Measurements from ENCODE around the gene PPY.
"Not testable (repeated sequence)": the region's sequence is repeated elsewhere in the genome, so short reads cannot be mapped to it uniquely, and the experiment has no call there.

PPY gene

DNA sequence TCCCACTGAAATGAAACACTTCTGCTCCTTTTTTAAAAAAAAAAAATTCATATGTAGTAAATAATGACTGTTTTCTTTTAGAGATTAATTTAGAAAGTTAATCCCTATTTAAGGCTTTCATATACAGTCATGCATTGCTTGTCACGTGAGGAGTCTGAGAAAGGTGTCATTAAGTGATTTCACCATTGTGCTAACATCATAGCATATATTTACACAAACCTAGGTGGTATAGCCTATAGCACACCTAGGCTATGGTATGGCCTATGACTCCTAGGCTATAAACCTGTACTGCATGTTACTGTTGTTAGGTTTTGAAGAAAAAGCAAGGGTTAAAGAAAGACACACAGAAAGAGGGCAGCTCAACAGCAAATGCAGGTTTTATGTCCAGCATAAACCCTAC is 13.7 kb downstream of the PPY start:
- Histone ChIP-seq H3K27ac (ENCODE audit: low read depth, low read length) (no peak overlapping the region), H3K4me3 (ENCODE audit: low read length) (no peak overlapping the region), H3K36me3 (ENCODE audit: insufficient read depth, low read length) (no peaks in the 10 kb centered on the region), H3K27me3 (ENCODE audit: insufficient read depth, low read length) (peaks cover 40% of the 10 kb centered on the region), H3K9ac (ENCODE audit: low read depth, low read length) (no peak overlapping the region), H3K4me1 (ENCODE audit: insufficient read depth, low read length) (0 out of 2 replicates have a peak, but pooled peaks cover 3% of the 10 kb centered on the region), H3K9me3 (ENCODE audit: insufficient read depth, low read depth, low read length) (no peaks in the 10 kb centered on the region)
- WGBS = no CpG with 5 or more reads among the region's 1 CpG

DNA sequence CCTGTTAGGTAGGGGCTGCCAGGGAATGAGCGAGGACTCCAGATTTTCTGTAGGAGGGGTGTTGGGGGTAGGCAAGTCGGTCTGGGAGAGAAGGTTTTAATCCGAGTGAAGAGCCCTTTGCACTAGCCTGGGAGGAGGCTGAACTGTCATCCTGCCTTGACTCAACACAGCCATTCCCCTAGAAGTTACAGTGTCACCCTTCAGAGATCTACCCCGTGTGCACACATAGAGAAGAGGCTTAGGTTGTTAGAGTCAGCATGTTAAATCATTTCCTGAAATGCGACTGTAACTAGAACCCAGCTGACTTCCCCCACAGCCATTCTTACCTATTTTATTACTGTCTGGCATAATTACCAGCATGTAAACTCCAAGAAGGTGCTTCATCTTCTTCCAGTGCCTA is 14.3 kb downstream of the PPY start:
- 44% methylated on average over 3 of the region's 5 CpGs for WGBS
- peak overlapping the region; percentile 30 for H3K4me3 ChIP-seq (ENCODE audit: low read length)
- not testable (repeated sequence) for H3K9me3 ChIP-seq (ENCODE audit: insufficient read depth, low read depth, low read length); H3K36me3 ChIP-seq (ENCODE audit: insufficient read depth, low read length); H3K27ac ChIP-seq (ENCODE audit: low read depth, low read length); H3K9ac ChIP-seq (ENCODE audit: low read depth, low read length); H3K4me1 ChIP-seq (ENCODE audit: insufficient read depth, low read length)
- H3K27me3 ChIP-seq (ENCODE audit: insufficient read depth, low read length) = peaks cover 40% of the 10 kb centered on the region

DNA sequence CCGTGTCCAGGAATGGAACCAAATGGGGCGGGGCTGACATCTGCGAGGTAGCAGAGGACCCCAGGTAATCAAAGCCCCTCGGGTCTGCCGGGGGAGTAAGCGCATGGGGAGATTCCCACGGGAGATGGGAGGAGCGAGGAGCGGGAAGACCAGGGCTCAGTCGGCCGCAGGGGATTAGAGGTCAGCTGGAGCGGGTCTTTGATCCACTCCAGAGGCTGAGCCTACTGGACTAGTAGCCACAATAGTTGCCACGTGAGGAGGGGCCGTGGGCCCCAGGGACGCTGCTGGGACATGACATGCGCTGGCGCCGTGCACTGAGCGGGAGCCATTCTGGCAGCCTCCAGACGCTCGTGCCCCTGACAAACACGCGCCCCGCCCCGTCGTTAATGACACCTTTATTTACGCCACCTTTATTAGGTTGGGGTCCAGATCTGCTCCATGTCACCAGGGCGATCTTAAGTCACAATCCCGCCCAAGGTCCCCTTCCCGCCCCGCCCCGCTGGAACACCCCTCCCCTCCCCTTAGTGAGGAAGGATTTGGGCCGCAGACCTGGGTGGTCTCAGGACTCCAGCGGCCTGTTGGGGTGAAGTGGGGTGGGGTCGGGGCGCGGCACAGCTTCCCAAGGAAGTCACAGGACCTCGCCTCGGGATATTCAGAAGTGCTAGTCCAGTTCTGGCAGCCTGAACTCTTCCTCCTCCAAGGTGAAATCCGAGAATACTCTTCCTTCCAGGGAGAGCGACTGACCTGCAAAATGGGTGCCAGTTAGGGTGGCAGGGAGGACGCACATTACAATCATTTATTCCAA is 15.0 kb downstream of the PPY start:
- H3K27me3 ChIP-seq (ENCODE audit: insufficient read depth, low read length) = peaks cover 40% of the 10 kb centered on the region
- peak overlapping the region; percentile 40 for H3K4me3 ChIP-seq (ENCODE audit: low read length)
- H3K4me1 ChIP-seq (ENCODE audit: insufficient read depth, low read length) = 0 out of 2 replicates have a peak, but pooled peaks cover 3% of the 10 kb centered on the region
- H3K36me3 ChIP-seq (ENCODE audit: insufficient read depth, low read length) = no peaks in the 10 kb centered on the region
- H3K27ac ChIP-seq (ENCODE audit: low read depth, low read length) = no peak overlapping the region
- no peak overlapping the region for H3K9ac ChIP-seq (ENCODE audit: low read depth, low read length)
- WGBS = 5% methylated on average over 37 of the region's 42 CpGs
- H3K9me3 ChIP-seq (ENCODE audit: insufficient read depth, low read depth, low read length) = no peaks in the 10 kb centered on the region

DNA sequence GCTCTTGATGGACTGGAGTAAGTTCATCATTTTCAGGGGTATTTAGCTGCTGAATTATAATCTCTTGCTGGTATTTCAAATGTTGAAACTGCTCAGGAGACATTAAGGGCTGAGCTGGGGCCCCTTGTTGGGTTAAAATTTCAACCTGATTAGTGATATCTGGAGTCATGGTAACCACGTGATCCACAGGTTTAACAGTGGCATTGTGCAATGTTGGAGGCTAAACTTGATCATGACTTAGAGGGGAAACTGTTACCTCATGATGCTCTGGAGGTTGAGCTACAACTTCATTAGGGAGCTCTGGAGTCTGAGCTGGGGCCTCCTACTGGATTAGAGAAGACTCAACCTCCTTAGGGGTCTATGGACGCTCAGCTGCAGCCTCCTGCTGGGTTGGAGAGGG is 17.7 kb downstream of the PPY start:
- H3K9me3 ChIP-seq (ENCODE audit: insufficient read depth, low read depth, low read length) = no peaks in the 10 kb centered on the region
- no peaks in the 10 kb centered on the region for H3K36me3 ChIP-seq (ENCODE audit: insufficient read depth, low read length)
- WGBS = 82% methylated on average over 2 of the region's 2 CpGs
- H3K27me3 ChIP-seq (ENCODE audit: insufficient read depth, low read length) = peaks cover 40% of the 10 kb centered on the region
- no peak overlapping the region for H3K27ac ChIP-seq (ENCODE audit: low read depth, low read length)
- H3K9ac ChIP-seq (ENCODE audit: low read depth, low read length) = no peak overlapping the region
- H3K4me3 ChIP-seq (ENCODE audit: low read length) = no peak overlapping the region
- H3K4me1 ChIP-seq (ENCODE audit: insufficient read depth, low read length) = 0 out of 2 replicates have a peak, but pooled peaks cover 3% of the 10 kb centered on the region

DNA sequence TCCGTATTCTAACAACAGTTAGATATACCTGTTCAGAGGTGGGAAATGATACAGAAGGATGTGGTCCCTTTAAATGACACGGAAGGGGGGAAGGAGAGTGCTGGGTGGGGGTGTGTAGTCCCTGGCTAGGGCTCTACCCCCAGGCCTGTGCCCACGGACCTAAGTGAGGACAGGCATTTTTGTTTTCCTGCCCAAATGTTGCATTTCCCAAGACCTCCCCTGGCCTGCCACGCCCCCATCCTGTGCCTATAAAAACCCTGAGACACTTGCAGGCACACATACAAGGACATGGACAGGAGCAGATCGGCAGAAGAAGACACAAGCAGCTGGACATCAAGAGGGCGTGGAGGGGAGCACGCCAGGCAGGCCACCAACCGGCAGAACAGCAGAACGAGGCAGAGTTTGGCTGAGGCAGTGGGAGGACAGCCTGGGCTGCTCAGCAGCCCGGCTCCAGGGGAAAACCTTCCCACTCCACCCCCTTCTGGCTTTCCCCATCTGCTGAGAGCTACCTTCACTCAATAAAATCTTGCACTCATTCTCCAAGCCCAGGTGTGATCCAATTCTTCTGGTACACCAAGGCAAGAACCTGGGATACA is 21.7 kb downstream of the PPY start:
- no peak overlapping the region for H3K9ac ChIP-seq (ENCODE audit: low read depth, low read length)
- H3K27ac ChIP-seq (ENCODE audit: low read depth, low read length) = no peak overlapping the region
- no peaks in the 10 kb centered on the region for H3K36me3 ChIP-seq (ENCODE audit: insufficient read depth, low read length)
- no peaks in the 10 kb centered on the region for H3K9me3 ChIP-seq (ENCODE audit: insufficient read depth, low read depth, low read length)
- 0 out of 2 replicates have a peak, but pooled peaks cover 5% of the 10 kb centered on the region for H3K4me1 ChIP-seq (ENCODE audit: insufficient read depth, low read length)
- H3K4me3 ChIP-seq (ENCODE audit: low read length) = no peak overlapping the region
- H3K27me3 ChIP-seq (ENCODE audit: insufficient read depth, low read length) = peaks cover 9% of the 10 kb centered on the region
- WGBS = 80% methylated on average over 10 of the region's 10 CpGs

DNA sequence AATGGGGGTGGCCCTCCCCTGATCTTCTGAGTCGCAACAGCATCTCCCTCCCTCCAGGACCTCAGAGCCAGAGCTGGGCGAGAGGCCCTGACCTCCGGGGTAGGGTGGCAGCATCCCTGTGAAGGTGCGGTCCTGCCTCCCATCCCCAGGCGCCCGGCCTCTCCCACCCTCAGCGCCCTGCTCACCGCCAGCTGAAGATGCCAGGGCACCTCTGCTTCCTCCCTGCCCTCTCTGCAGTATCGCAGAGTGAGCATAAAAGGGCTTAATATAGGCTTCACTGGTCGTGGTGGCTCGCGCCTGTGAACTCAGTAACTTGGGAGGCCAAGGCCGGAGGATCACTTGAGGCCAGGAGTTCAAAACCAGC is 24.3 kb downstream of the PPY start:
- 91% methylated on average over 13 of the region's 13 CpGs for WGBS

DNA sequence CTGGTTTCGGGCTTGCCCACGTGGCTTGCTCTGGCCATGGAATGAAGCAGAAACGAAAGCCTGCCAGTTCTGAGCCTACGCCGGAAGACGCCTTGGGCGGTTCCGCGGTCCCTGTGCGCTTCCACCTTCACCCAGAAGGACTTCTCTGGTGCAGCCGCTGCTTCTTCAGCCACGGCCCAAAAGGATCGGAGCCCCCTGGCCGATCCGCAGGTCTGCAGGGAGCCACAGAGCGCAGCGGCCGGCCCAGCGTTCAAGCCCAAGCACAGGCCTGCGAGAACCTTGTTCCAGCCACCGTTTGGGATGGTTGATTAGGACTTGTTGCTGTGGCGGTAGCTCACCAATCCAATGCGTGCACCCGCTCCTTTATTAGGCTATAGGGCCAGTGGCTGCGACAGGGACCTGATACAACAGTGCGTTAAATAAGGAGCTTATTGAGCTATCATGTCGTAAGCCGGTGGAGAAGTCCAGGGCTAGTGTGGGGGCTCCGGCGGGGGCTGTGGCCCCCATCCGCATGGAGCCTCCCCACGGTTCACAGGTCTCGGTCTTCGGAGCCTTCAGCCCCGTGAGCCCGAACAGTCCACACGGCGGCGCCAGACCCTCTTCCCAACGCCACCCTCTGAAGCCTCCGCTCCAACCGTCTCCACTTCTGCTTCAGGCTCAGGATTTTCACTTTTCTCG is 24.8 kb downstream of the PPY start:
- H3K9me3 ChIP-seq (ENCODE audit: insufficient read depth, low read depth, low read length) = no peaks in the 10 kb centered on the region
- H3K4me3 ChIP-seq (ENCODE audit: low read length) = peak overlapping the region; percentile 28
- H3K27me3 ChIP-seq (ENCODE audit: insufficient read depth, low read length) = peaks cover 3% of the 10 kb centered on the region; the same call in 1 of the 2 replicates
- 83% methylated on average over 43 of the region's 43 CpGs for WGBS
- no peak overlapping the region for H3K27ac ChIP-seq (ENCODE audit: low read depth, low read length)
- 0 out of 2 replicates have a peak, but pooled peaks cover 5% of the 10 kb centered on the region for H3K4me1 ChIP-seq (ENCODE audit: insufficient read depth, low read length)
- H3K36me3 ChIP-seq (ENCODE audit: insufficient read depth, low read length) = no peaks in the 10 kb centered on the region
- no peak overlapping the region for H3K9ac ChIP-seq (ENCODE audit: low read depth, low read length)

More for the DNA sequence above, 24.3 kb downstream of the PPY start:
- Histone ChIP-seq H3K9me3 (ENCODE audit: insufficient read depth, low read depth, low read length) (no peaks in the 10 kb centered on the region), H3K27me3 (ENCODE audit: insufficient read depth, low read length) (peaks cover 3% of the 10 kb centered on the region; the same call in 1 of the 2 replicates), H3K36me3 (ENCODE audit: insufficient read depth, low read length) (no peaks in the 10 kb centered on the region), H3K4me1 (ENCODE audit: insufficient read depth, low read length) (0 out of 2 replicates have a peak, but pooled peaks cover 5% of the 10 kb centered on the region), H3K4me3 (ENCODE audit: low read length) (peak overlapping the region; percentile 28; the same call in 1 of the 2 replicates), H3K27ac (ENCODE audit: low read depth, low read length) (no peak overlapping the region), H3K9ac (ENCODE audit: low read depth, low read length) (no peak overlapping the region)

DNA sequence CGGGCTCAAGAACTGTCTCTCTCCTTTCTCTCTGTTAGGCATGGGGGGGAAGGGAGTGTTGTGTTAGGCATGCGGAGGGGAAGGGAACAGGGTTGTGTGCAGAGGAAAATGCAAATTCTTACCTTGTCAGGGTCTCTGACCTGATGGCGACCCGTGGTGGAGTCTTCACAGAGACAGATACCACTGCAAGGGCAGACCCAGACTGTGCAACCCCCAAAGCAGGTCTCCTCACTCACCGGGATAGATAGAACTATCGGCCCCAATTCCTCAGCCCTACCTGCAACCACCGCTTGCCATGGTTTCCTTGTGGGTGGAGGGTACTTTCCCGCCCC is 25.3 kb downstream of the PPY start:
- Histone ChIP-seq H3K9me3 (ENCODE audit: insufficient read depth, low read depth, low read length) (no peaks in the 10 kb centered on the region), H3K9ac (ENCODE audit: low read depth, low read length) (no peak overlapping the region), H3K27me3 (ENCODE audit: insufficient read depth, low read length) (peaks cover 3% of the 10 kb centered on the region; the same call in 1 of the 2 replicates), H3K4me3 (ENCODE audit: low read length) (no peak overlapping the region), H3K4me1 (ENCODE audit: insufficient read depth, low read length) (0 out of 2 replicates have a peak, but pooled peaks cover 5% of the 10 kb centered on the region), H3K36me3 (ENCODE audit: insufficient read depth, low read length) (no peaks in the 10 kb centered on the region), H3K27ac (ENCODE audit: low read depth, low read length) (no peak overlapping the region)
- 88% methylated on average over 8 of the region's 8 CpGs for WGBS

DNA sequence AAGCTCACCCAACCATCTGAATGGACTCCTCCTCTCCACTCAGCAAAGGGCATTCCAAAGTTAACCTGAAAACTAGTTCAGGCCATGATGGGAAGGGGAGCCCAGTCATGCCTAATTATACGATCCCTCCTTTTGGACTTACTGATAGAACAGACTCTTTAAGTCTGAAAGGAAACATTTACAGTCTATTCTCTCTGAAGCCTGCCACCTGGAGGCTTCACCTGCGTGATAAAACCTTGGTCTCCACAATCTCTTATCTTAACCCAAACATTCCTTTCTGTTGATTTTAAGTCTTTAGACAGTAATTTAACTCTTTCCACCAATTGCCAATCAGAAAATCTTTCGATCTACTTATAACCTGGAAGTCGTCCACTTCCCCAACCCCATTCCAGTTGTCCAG is 25.9 kb downstream of the PPY start:
- Histone ChIP-seq H3K9ac (ENCODE audit: low read depth, low read length) (no peak overlapping the region), H3K36me3 (ENCODE audit: insufficient read depth, low read length) (no peaks in the 10 kb centered on the region), H3K4me1 (ENCODE audit: insufficient read depth, low read length) (0 out of 2 replicates have a peak, but pooled peaks cover 5% of the 10 kb centered on the region), H3K9me3 (ENCODE audit: insufficient read depth, low read depth, low read length) (no peaks in the 10 kb centered on the region), H3K4me3 (ENCODE audit: low read length) (no peak overlapping the region), H3K27me3 (ENCODE audit: insufficient read depth, low read length) (peaks cover 3% of the 10 kb centered on the region; the same call in 1 of the 2 replicates), H3K27ac (ENCODE audit: low read depth, low read length) (no peak overlapping the region)
- WGBS = 78% methylated on average over 4 of the region's 4 CpGs

DNA sequence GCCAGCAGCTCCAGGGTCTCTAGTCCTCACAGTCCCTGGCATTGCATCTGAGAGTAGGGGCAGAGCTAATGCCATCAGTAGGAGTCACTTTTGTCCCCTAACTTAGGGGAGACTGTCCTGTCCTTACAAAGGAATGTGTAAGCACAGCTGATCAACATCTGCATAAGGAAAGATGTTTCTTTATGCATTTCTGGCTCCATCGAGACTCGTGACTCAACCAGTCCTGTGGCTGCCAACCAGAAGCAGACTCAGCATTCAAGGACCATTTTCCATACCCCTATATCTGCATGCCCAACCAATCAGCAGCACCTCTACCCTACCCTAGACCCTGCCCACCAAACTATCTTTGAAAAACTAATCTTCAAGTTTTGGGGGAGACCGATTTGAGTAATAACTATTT is 26.7 kb downstream of the PPY start:
- Histone ChIP-seq H3K36me3 (ENCODE audit: insufficient read depth, low read length) (no peaks in the 10 kb centered on the region), H3K4me3 (ENCODE audit: low read length) (no peak overlapping the region), H3K27ac (ENCODE audit: low read depth, low read length) (no peak overlapping the region), H3K4me1 (ENCODE audit: insufficient read depth, low read length) (0 out of 2 replicates have a peak, but pooled peaks cover 5% of the 10 kb centered on the region), H3K27me3 (ENCODE audit: insufficient read depth, low read length) (peaks cover 3% of the 10 kb centered on the region; the same call in 1 of the 2 replicates), H3K9ac (ENCODE audit: low read depth, low read length) (no peak overlapping the region), H3K9me3 (ENCODE audit: insufficient read depth, low read depth, low read length) (no peaks in the 10 kb centered on the region)
- 86% methylated on average over 3 of the region's 3 CpGs for WGBS

DNA sequence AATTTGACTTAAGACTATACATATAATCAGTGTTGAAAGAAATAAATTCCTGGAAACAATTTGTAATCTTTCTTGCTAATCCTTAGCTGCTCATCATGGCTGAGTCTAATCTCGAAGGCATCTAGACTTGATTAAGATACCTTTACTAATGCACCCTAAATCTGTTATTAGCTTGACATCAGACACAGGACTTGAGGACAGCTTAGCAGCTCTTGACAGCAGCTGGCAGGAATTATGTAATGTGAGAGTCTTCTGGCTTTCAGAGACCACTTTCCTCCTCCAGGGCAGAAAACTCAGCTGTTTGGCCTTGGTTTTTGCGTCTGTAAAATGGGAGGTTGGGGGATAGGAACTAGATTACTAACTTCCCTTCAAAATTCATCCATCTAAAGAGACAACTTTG is 27.8 kb downstream of the PPY start:
- Histone ChIP-seq H3K9ac (ENCODE audit: low read depth, low read length) (no peak overlapping the region), H3K4me3 (ENCODE audit: low read length) (no peak overlapping the region), H3K27ac (ENCODE audit: low read depth, low read length) (no peak overlapping the region), H3K27me3 (ENCODE audit: insufficient read depth, low read length) (peaks cover 3% of the 10 kb centered on the region), H3K36me3 (ENCODE audit: insufficient read depth, low read length) (no peaks in the 10 kb centered on the region), H3K9me3 (ENCODE audit: insufficient read depth, low read depth, low read length) (no peaks in the 10 kb centered on the region), H3K4me1 (ENCODE audit: insufficient read depth, low read length) (0 out of 2 replicates have a peak, but pooled peaks cover 5% of the 10 kb centered on the region)
- WGBS = 92% methylated on average over 1 of the region's 2 CpGs

Measured in HUES64 (cell line).